ENCODE measurements around the gene WBP11. TPM values are rescaled to one million over a fixed set of nuclear protein-coding genes. Genes with fewer than 3 reads are reported as not detected.

WBP11 gene
- total and polyA plus RNA-seq, 2 donors (not counting 3 experiments of a cell fraction or from before 2014, with no cell fraction given): 11.4 to 77.1 TPM

Other genes starting within 250 kb of the WBP11 start
- 0.14 TPM in 1 of 2 replicates, not detected in the other for gene PLBD1, start 235.6 kb downstream of the WBP11 start, total RNA-seq
- gene PLBD1, start 235.6 kb downstream of the WBP11 start, polyA plus RNA-seq: 0.04 and 0.10 TPM in 2 replicates
- gene GUCY2C, start 106.9 kb downstream of the WBP11 start, total RNA-seq: not detected in 2 replicates
- gene GUCY2C, start 106.9 kb downstream of the WBP11 start, polyA plus RNA-seq: not detected in 2 replicates
- 1.1 and 1.3 TPM in 2 replicates for gene C12orf60, start 192 bp upstream of the WBP11 start, total RNA-seq
- 0.52 and 0.57 TPM in 2 replicates for gene C12orf60, start 192 bp upstream of the WBP11 start, polyA plus RNA-seq
- gene SMCO3, start 10.7 kb upstream of the WBP11 start, total RNA-seq: 0.25 and 0.35 TPM in 2 replicates
- 0.33 and 0.37 TPM in 2 replicates for gene SMCO3, start 10.7 kb upstream of the WBP11 start, polyA plus RNA-seq
- gene ART4, start 40.0 kb upstream of the WBP11 start, total RNA-seq: 7.8 and 12.5 TPM in 2 replicates
- 54.7 and 59.6 TPM in 2 replicates for gene ART4, start 40.0 kb upstream of the WBP11 start, polyA plus RNA-seq
- 284 and 398 TPM in 2 replicates for gene MGP, start 82.4 kb upstream of the WBP11 start, total RNA-seq
- 479 and 538 TPM in 2 replicates for gene MGP, start 82.4 kb upstream of the WBP11 start, polyA plus RNA-seq
- gene ERP27, start 135.1 kb upstream of the WBP11 start, total RNA-seq: 0.88 and 1.4 TPM in 2 replicates
- gene ERP27, start 135.1 kb upstream of the WBP11 start, polyA plus RNA-seq: 0.67 and 0.70 TPM in 2 replicates
- 483 and 550 TPM in 2 replicates for gene ARHGDIB, start 158.1 kb upstream of the WBP11 start, total RNA-seq
- 1,200 and 1,245 TPM in 2 replicates for gene ARHGDIB, start 158.1 kb upstream of the WBP11 start, polyA plus RNA-seq
- not detected in 2 replicates for gene PDE6H, start 169.6 kb upstream of the WBP11 start, total RNA-seq
- gene PDE6H, start 169.6 kb upstream of the WBP11 start, polyA plus RNA-seq: not detected in 2 replicates